GM19397 (cell line): ENCODE results near the gene NRG3.

Source experiments
- ATAC-seq: cut with Tn5 transposase; IDR thresholded peaks from one replicate; pipeline ENCODE4 v1.9.1; 2021; ENCODE audit warnings: mild to moderate bottlenecking, moderate library complexity; ENCODE audit not compliant: unreplicated experiment

NRG3 gene

DNA sequence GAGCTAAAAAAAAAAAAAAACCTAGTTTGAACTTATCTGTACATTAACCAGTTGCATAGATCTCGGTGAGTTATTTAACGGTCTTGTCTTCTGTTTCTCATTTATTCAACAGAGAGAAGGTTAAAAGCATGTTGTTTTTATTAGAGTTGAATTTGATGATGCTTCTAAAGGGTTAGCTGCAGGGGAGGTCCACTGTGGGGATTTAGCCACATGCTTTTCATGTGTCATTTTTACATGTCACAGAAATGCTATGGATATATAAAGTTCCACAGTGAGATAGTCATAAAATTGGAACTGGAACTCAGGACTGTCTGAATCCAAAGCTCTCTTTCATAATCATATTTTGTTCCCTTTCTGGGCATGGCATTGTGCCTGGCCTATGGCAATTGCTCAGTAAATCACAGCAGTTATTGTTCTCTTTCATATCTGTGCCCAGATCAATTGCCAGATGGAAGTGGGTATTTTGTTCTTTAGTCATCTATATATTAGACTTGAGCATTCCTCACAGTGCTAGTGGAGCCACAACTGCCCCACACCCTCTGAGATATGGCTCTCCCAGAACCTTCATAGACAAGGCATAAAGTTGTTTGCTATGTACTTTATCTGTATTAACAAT, 578.8 kb downstream of the NRG3 start:
- no peak for ATAC-seq

DNA sequence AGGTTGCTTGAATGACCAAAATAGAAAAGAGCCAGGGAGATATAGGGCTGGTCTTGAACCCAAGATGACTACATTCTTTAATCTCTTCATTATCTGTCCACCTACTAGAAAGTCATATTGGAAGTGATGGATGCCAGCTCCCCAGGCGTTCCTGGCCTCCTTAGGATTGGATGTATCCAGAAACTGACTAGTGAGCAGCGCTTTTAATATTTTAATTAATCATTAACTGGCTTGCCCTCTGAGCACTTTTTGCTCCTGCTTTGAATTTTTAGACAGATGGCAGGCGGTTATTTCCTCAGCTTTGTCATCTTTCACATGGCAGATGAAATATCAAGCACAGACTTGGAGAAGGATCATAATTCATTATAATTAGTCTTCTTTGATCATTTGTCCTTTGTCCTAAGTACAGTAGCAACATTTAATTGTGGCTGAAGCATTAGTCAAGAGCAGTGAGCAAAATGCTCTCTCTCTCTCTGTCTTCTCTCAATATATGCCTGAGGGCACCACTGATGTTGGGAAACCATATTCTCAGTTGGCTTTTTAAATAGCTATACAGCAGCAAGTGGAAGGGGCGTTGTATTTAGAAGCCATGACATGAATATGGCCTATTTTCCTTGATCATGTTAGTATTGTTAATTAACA, 588.0 kb downstream of the NRG3 start:
- ATAC-seq: no peak

DNA sequence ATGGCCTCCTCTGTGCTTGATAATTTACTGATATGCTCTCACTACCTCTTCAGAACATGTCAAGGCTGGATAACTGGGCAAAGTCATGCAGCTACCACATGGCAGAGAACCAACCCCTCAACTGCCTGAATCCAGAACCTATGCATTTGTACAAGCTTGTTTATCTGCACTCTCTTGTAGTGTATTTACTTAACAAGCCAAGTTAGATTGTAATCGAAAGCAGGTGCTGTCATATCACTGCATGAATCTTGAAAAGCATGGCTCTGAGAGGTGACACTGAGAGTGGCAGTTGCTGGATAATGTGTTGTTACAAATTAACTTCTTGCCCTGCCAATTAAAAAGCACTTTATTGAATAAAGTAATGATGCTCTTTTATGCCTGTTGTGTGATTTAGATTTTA, 588.6 kb downstream of the NRG3 start:
- no peak for ATAC-seq

DNA sequence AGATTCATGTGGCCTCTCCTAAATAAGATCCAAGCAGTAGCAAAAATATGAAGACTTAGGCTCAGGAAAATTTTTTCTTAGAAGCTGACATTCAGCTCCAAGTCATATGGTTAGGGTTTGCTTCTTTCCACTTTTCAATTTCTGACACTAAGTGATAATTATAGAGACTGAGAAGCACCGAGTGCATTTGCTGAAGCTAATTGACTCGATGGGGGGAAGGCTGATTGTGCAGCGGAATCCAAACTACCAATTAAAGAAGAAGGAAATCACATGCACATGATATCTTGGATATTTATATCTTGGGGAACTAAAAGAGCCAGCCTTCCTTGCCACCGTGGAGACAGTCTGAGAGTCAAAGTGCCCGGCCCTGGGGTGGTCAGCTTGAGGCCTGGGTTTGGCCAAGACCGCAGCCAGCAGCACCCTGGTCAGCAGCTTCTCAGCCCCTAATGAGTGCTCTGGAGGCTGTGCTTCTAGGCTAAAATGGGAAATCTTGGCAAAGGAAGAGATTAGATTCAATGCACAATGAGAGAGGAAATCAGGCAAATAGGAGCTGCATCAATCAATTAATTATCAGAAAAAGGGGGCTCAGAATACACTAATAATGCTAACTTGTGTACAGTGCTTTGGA, 589.3 kb downstream of the NRG3 start:
- no peak for ATAC-seq

DNA sequence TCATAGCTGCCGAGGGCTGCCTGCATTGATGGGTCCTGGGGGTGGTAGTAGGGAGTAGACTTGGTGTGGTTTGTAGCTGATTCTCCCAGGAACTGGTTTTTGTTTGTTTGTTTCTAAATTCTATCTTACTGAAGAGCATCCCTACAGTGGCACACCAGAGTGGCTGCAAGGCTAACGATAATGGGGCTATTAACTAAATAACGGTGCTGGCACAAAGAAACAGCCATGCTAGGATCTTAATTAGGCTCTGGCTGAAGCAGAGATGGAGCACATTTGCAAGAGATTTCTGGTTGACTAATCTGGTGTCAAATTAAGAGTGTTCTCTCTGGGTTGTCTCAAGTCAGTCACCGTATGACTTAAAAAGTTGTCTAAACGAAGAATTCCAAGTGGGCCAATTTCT, 590.0 kb downstream of the NRG3 start:
- no peak for ATAC-seq

DNA sequence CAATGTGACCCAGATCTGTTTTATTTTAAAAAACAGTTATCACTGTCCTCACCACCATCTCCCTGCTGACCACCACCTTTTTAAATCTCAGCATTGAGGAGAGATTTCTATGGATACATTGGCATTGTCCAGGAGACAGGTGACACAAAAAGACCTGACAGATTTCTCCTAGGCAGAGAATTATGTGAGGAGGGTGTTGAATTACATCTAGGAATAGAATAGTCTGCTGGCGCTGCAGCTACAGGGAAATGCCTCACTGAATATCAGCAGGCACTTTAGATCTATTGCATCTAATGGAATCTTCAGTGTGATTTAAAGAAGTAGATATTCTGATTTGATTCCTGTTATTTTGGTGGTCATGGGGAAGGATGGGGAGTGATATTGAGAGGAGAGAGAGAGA, 593.5 kb downstream of the NRG3 start:
- ATAC-seq: no peak

DNA sequence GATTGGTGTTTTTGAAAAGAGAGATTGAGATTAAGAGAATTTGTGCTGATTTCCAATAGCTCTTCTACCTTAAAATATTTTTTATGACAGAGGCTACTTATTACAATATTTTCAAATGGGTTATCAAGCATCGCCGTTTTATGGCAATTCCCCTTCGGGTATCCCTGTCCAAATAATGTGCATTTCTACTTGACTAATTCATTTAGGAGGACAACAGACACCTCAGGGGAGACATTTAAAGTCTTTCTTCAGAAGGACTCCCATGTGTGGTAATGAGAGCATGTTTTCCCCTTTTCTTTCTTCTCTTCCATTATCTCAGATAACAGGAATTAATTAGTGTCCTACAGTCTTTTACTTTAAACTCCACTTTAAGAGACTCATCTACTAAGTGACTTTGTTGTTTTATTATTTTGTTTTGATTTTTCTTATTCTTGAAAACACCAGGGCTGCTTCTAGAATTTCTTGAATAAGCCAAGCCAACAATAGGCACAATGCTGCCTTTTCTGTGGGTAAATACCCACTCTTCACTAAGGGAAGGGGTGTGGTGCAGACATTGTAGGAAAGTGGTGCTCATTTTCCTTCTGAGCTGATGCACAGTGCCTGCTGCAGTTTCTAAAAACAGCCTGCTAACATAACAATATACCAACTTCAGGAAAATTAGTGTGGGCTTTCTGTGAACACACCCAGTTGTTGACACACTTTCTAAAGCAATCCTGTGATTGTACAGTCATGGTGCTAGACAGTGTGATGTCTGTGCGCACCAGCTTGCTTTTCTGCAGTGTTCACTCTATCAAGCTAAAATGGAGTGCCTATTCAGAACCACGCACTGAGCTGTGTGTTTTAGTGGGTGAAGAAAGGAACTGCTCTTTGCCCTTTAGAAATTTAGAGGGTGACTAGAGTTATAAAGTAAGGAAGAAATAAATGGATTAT, 597.7 kb downstream of the NRG3 start:
- no peak for ATAC-seq

DNA sequence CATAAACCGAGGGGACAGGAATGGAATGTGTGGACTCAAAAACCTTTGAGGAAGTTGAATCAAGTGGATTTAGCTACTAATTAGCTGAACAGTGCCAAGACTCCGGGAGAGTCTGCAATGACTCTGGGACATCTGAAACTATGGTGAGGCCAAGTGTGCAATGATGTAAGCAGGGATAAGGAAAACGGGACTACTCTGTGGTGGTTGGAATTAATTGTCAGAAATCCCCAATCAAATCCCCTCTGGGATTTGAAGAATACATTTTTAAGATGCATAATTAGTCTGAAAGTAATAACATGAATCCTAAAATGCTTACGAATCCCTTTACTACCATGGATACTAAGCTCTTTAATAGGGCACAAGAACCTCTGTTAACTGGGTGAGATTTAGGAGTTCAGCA, 602.8 kb downstream of the NRG3 start:
- ATAC-seq: no peak

DNA sequence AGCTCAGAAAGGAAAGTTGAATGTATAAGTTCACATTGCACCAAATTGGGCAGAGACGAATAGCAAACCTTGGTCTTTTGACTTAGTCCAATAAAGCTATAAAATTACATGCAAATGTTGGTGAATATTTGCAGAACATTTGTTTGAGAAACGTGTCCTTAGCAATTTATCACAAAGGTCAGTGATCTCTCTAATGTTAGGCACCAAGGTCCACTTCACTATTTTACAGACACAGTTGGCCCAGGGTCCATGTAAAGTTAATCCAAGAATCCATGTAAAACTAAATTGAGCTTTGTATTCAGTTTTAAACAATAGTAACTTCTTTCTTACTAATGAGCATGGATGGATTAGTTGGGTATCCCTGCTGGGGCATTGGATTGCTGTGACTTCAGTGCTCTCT, 617.7 kb downstream of the NRG3 start:
- ATAC-seq: no peak

DNA sequence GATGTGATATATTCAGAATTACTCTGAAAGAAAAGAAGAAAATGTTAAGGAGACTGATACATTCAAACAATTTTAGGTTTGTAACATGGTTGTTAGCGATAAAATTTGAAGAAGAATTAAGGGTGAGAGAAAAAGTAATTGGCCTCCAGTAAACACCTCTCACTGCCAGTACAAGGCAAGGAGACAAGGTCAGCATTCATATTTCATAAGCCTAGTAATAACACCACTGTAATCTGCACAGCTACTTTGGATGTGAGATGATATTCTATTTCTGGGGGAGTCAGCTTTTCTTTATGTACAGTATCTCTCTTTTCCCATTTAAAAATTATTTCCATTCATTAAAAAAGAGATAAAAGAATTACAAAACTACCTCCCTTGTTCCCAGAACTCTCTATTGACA, 621.1 kb downstream of the NRG3 start:
- no peak for ATAC-seq

DNA sequence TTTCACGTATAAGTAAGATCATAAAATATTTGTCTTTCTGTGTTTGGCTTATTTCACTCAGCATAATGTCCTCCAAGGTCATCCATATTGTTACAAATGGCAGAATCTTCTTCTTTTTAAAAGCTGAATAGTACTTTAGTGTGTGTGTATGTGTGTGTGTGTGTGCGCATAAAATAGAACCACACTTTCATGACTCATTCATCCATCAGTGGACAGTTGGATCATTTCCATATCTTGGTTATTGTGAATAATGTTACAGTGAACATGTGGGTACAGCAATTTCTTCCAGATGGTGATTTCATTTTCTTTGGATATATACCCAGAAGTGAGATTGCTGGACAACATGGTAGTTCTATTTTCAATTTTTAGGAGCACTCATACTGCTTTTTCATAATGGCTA, 622.4 kb downstream of the NRG3 start:
- ATAC-seq: no peak

DNA sequence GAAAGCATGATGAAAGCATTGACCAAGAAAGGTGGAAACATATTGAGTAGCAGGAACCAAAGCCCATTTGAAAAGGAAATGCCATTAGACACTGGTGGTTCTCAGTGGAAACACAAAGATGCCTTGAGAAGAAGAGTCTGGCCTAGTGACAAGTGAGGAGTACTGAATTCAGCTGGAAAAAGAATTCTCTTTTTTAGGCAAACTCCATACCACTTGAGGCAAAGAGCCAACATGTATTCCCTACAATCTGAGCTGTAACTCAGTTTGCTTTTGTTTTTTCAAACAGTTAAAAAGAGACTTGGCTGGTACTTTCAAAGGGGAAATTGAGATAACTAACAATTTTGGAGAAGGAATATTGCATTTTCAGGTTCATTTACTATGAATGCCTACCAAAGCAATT, 624.0 kb downstream of the NRG3 start:
- ATAC-seq: no peak

DNA sequence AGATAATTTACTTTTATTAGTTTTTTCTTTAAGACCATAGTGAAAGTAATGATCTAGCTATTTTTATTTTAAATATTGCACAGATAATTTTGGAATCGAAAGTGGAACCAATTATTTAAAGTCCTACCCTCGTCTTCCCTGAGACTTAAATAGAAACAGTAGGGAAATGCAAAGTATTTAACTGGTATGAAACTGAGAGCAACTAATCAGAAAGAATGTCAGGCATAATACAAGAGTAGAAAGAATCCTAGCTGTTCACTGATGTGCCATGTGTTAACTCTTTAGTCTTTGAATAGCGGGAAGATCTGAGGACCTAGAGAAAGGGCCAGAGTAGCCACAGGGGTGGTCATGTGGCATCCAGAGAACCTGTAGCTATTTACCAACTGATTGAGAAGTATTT, 630.0 kb downstream of the NRG3 start:
- ATAC-seq: no peak

DNA sequence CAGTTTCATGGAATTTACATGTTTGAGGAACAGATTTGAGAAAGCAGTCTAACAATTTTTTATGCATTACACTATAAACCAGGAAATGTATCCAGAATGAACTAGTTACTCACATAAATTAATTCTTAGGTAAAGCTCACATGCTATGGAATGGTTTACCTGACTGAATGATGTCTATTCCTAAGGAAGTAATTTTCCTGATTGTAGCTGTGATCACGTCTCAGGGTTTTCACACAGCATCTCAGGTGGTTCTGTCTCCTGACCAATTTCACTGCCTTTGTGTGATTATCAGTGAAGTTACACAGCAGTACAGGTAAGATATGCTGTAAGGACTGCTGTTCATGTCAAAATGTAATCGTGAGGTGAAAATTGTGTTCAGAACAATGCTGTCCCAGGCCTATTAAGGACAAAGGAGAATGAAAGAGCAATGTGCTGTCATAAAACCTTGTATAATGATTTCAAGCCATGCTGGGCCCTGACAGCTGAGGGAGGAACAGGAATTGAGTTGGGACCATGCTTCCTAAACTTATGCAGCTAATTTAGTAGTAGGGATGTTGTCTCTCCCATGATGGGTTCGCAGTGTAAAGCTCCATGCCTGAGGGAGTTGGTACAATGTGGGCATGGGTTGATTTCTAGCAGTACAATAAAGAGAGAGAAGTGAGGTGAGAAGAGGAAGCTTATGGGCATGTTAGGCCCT, 631.8 kb downstream of the NRG3 start:
- no peak for ATAC-seq

DNA sequence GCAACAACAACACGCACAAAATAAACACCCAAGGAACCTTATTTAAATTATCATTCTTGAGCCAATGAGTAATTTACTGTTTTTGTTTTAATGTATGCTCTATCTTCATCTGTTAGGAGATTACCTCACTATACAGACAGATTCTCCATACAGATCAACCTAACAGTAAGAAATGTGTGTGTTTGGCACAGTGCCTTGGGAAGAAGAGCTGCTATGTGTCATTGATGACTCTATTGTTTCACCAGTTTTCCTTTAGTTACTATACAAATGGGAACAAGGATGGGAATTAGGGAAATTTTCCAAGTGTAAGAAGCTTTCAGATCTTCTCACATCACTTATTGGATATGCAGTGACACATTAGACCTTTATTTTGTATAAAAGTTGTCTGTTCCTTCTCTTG, 640.3 kb downstream of the NRG3 start:
- no peak for ATAC-seq

DNA sequence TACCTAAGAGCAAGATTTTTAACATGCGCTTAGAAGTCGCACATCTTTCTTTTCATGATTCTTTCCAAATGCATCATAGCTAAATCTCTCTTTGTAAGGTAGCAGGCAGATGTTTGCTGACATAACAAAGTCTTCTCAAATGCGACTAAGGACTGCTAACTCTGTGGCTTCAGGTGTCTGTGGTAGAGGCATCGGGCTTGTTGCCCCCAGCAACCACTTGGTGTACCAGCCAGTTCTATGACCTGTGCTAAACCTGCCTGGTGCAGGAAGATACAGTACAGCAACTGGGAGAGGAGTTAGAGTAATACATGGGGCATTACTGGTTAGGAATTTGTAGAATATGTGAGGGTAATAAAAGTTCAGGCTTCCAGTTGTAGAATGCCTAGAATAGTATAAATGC, 654.1 kb downstream of the NRG3 start:
- ATAC-seq: no peak

DNA sequence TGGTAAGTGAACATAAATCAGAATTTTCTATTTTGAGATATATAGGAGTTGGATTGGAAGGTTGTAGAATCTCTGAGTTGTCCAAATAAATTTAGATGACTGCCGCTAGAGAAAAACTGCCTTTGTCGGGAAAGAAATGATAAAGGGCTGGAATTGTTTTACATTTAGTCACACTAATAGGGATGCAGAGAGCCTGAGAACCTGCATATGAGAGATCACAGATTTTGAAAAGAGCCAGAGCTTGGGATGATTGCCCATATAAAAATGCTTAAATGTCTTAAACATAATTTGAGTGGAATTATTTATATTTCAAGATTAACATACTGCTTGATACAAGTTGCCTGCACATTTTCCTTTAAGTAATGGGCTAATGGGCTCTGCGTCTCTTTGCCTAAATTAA, 660.5 kb downstream of the NRG3 start:
- no peak for ATAC-seq

DNA sequence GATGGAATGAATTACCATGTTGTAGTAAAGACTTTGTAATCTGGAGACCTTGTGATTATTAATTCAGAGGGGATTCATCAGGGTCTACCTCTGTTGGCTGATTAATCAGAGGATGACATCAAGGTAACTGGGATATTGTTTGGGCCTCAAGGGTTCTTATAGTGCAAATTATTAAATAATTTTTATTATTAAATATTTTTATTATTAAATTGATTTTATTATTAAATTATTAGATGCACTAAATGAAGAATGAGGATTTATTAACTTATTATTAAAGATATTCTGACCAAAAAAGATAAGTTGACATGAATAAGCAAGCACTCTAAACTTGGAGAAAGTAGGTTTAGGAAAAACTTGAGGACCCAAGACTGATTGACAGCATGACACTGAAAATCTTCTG, 661.7 kb downstream of the NRG3 start:
- no peak for ATAC-seq

DNA sequence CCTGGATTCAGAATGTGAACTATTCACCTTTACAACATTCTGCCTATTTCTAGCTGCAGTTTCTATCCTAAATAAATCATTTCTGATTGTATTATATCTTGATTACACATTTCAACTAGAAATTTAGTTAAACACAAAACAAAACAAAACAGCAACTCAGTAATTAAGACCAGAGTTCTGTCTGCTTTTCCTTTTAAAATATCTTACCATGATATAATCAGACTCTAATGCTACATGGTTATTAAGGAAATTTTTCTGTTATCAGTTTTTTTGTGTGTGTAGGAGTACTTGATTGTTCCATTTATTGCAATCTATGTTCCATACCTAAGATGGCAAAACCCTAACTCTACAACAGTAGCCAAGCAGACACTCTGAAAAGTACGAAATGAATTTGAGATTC, 663.3 kb downstream of the NRG3 start:
- ATAC-seq: no peak

DNA sequence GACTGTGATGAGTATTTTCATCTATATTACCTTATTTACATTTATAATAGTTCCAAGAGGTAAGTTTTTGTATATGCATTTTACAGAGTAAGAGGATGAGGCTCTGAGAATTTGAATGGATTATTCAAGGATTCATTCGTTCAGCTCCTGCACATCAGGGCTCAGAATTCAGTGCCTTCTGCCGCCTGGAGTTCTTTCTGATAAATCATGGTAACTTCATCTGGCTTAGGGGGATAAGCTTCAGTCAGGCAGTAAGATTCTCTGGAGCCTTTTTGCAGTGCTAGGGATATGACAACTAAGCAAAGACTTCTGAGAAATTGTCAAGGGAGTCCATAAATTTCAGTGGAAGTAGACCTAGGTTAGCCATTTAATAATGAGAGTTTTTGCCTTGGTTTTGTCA, 668.6 kb downstream of the NRG3 start:
- no peak for ATAC-seq

DNA sequence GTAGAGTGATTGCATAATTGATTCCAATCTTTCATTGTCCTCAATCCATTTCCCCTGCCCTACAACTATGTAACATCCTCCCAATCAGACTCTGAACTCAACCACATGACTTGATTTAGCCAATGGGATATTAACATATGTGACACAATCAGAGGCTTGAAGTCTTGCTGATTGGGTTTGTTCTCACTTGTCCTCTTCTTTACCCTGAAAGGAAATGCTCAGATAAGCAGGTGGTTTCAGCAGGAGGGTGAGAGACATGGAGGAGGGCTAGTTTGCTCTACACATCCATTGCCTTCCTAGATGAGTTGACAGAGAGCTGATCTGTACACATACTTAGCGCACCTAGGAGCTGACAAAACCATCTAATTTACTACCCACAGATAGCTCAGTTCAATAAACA, 669.4 kb downstream of the NRG3 start:
- no peak for ATAC-seq
